Activated CD4-positive, alpha-beta T cell treated with anti-CD3 and anti-CD28 coated beads for 1 hour (primary cell): Measurements from ENCODE around the gene DFFA.
"Not testable (repeated sequence)": the region's sequence is repeated elsewhere in the genome, so short reads cannot be mapped to it uniquely, and the experiment has no call there.

Source experiments
- DNase-seq: peaks from one replicate; pipeline ENCODE4 v3.0.0-alpha.2; 2020

Gene DFFA

GRCh38 chr1:10425826-10426534, 46.3 kb downstream of the DFFA start:
- not testable (repeated sequence) for DNase-seq

- DNase-seq: no peak
Measured at GRCh38 chr1:10424651-10425050, 47.7 kb downstream of the DFFA start.

- no peak for DNase-seq
Measured at GRCh38 chr1:10424034-10424433, 48.3 kb downstream of the DFFA start.

- DNase-seq: no peak
Measured at GRCh38 chr1:10421637-10422036, 50.7 kb downstream of the DFFA start.

GRCh38 chr1:10419351-10419750, 53.0 kb downstream of the DFFA start:
- DNase-seq: no peak

- DNase-seq: not testable (repeated sequence)
Measured at GRCh38 chr1:10418741-10419140, 53.6 kb downstream of the DFFA start.

GRCh38 chr1:10415967-10416366, 56.4 kb downstream of the DFFA start:
- DNase-seq: not testable (repeated sequence)

- no peak for DNase-seq
Measured at GRCh38 chr1:10415211-10415930, 57.0 kb downstream of the DFFA start.

GRCh38 chr1:10407201-10407600, 65.1 kb downstream of the DFFA start:
- no peak for DNase-seq
